SK-N-SH treated with all-trans-retinoic acid at 6 μM for 48 hours (cell line): ENCODE measurements around the gene CLBA1.

Source experiments
- ATAC-seq: fragments of 200-7000 bp; cut with Tn5 transposase; 3 replicates; pipeline ENCODE4 v1.9.1; 2020; ENCODE audit warnings: mild to moderate bottlenecking, moderate library complexity
- CREB5 ChIP-seq: fragments of 250-450 bp; sonication (Bioruptor Pico); IDR thresholded peaks from 2 replicates; pipeline ENCODE4 v1.5.1; 2020; ENCODE audit warnings: low read depth, mild to moderate bottlenecking, moderate library complexity
- CSDC2 ChIP-seq: fragments of 250-450 bp; sonication (Bioruptor Pico); IDR thresholded peaks from 2 replicates; pipeline ENCODE4 v1.5.0; 2020; ENCODE audit warnings: mild to moderate bottlenecking, moderate library complexity
- CSRNP3 ChIP-seq: fragments of 250-450 bp; sonication (Bioruptor Pico); IDR thresholded peaks from 2 replicates; pipeline ENCODE4 v1.5.1; 2021; ENCODE audit warnings: mild to moderate bottlenecking, moderate library complexity
- ESRRG ChIP-seq: fragments of 250-450 bp; sonication (Bioruptor Pico); IDR thresholded peaks from 2 replicates; pipeline ENCODE4 v1.6.1; 2021; ENCODE audit warnings: mild to moderate bottlenecking
- GLIS3 ChIP-seq: fragments of 250-450 bp; sonication (Bioruptor Pico); IDR thresholded peaks from 2 replicates; pipeline ENCODE4 v1.5.0; 2020; ENCODE audit warnings: mild to moderate bottlenecking, moderate library complexity
- ISL1 ChIP-seq: fragments of 250-450 bp; sonication (Bioruptor Pico); IDR thresholded peaks from 2 replicates; pipeline ENCODE4 v2.1.2; 2022; ENCODE audit warnings: mild to moderate bottlenecking, moderate library complexity
- PATZ1 ChIP-seq: fragments of 250-450 bp; sonication (Bioruptor Pico); IDR thresholded peaks from 2 replicates; pipeline ENCODE4 v1.8.0; 2020; ENCODE audit warnings: mild to moderate bottlenecking, moderate library complexity, borderline replicate concordance
- POU6F1 ChIP-seq: fragments of 250-450 bp; sonication (Bioruptor Pico); IDR thresholded peaks from 2 replicates; pipeline ENCODE4 v1.8.0; 2021; ENCODE audit warnings: low read depth, mild to moderate bottlenecking, moderate library complexity, borderline replicate concordance
- PPARA ChIP-seq: fragments of 250-450 bp; sonication (Bioruptor Pico); IDR thresholded peaks from 2 replicates; pipeline ENCODE4 v1.5.0; 2020; ENCODE audit warnings: mild to moderate bottlenecking, borderline replicate concordance
- RARB ChIP-seq: fragments of 250-450 bp; sonication (Bioruptor Pico); IDR thresholded peaks from 2 replicates; pipeline ENCODE4 v1.8.0; 2021; ENCODE audit warnings: mild to moderate bottlenecking, moderate library complexity
- ZC3H10 ChIP-seq: fragments of 250-450 bp; sonication (Bioruptor Pico); IDR thresholded peaks from 2 replicates; pipeline ENCODE4 v1.5.1; 2021; ENCODE audit warnings: mild to moderate bottlenecking, moderate library complexity
- ZFP3 ChIP-seq: fragments of 250-450 bp; sonication (Bioruptor Pico); IDR thresholded peaks from 2 replicates; pipeline ENCODE4 v1.5.0; 2020; ENCODE audit warnings: mild to moderate bottlenecking, moderate library complexity
- ZFP30 ChIP-seq: fragments of 450-650 bp; formaldehyde crosslinking; IDR thresholded peaks from 2 replicates; pipeline ENCODE4 v1.5.0; 2022; ENCODE audit warnings: mild to moderate bottlenecking, moderate library complexity
- ZNF565 ChIP-seq: fragments of 450-650 bp; formaldehyde crosslinking; conservative IDR thresholded peaks from 2 replicates; pipeline ENCODE4 v1.5.0; 2020; ENCODE audit warnings: low read depth, mild to moderate bottlenecking, moderate library complexity
- ZNF8 ChIP-seq: fragments of 450-650 bp; formaldehyde crosslinking; IDR thresholded peaks from 2 replicates; pipeline ENCODE4 v1.5.0; 2020; ENCODE audit warnings: mild to moderate bottlenecking, moderate library complexity
- TF ChIP-seq, protein P1 (sequence below): fragments of 250-450 bp; sonication (Bioruptor Pico); IDR thresholded peaks from 2 replicates; pipeline ENCODE4 v1.5.0; 2020; ENCODE audit warnings: mild to moderate bottlenecking, moderate library complexity

Gene CLBA1

GRCh38 chr14:104983231-104983721, 2.3 kb upstream of the CLBA1 start (continued):
- TF ChIP-seq, protein P1, sequence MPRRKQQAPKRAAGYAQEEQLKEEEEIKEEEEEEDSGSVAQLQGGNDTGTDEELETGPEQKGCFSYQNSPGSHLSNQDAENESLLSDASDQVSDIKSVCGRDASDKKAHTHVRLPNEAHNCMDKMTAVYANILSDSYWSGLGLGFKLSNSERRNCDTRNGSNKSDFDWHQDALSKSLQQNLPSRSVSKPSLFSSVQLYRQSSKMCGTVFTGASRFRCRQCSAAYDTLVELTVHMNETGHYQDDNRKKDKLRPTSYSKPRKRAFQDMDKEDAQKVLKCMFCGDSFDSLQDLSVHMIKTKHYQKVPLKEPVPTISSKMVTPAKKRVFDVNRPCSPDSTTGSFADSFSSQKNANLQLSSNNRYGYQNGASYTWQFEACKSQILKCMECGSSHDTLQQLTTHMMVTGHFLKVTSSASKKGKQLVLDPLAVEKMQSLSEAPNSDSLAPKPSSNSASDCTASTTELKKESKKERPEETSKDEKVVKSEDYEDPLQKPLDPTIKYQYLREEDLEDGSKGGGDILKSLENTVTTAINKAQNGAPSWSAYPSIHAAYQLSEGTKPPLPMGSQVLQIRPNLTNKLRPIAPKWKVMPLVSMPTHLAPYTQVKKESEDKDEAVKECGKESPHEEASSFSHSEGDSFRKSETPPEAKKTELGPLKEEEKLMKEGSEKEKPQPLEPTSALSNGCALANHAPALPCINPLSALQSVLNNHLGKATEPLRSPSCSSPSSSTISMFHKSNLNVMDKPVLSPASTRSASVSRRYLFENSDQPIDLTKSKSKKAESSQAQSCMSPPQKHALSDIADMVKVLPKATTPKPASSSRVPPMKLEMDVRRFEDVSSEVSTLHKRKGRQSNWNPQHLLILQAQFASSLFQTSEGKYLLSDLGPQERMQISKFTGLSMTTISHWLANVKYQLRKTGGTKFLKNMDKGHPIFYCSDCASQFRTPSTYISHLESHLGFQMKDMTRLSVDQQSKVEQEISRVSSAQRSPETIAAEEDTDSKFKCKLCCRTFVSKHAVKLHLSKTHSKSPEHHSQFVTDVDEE, result no peak
- TF ChIP-seq, all 23 proteins: peak for 0

DNA sequence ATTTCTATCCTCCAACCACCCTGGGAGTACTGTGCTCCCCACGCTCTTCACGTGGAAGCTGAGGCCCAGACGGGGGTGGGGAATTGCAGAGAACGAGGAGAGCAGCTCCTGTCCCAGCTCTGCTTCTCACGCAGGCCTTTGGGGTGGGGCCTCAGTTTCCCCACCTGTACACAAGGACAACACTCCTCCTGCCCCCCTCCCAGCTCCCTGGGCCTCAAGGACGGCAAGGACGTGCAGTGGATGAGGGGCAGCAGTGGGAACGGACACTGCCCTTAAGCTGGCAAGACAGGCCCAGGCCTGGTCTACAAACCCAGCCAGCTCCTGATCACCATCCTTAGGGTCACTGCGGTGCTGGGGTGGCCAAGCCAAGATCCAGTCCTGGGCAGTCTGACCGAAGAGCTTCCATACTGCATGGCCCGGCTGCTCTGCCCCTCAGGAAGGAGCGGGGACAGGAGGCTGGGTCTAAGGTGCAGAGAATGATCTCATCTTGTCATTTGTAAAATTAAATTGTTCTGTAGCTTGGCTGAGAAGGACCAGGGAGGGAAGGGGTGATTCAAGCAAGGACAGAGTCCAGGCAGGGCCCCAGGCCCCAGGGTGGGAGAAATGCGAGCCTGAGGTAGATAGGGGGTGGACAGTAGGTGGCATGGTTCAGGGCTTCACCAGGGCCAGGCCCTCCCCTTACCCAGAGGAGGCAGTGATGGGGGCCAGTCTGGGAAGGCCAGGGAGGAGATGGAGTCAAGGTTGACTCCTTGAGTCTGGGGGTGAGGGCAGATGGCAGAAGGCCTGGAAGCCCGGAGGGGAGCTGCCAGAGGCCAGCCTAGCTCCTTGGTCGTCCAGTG, 1.3 kb upstream of the CLBA1 start:
- TF ChIP-seq, protein P1, result no peak
- TF ChIP-seq ESRRG, result no peak
- TF ChIP-seq CREB5 (CRISPR knock-in tag), result no peak
- no peak for TF ChIP-seq ZC3H10 (CRISPR knock-in tag)
- TF ChIP-seq ZNF565 (CRISPR knock-in tag), result no peak
- no peak for TF ChIP-seq ISL1 (CRISPR knock-in tag)
- no peak for TF ChIP-seq PPARA (CRISPR knock-in tag)
- no peak for TF ChIP-seq ZNF8 (CRISPR knock-in tag)
- TF ChIP-seq ZFP3 (CRISPR knock-in tag), result no peak
- no peak for TF ChIP-seq PATZ1 (CRISPR knock-in tag)
- no peak for TF ChIP-seq GLIS3 (CRISPR knock-in tag)
- TF ChIP-seq ZFP30 (CRISPR knock-in tag), result no peak
- no peak for TF ChIP-seq RARB (CRISPR knock-in tag)
- TF ChIP-seq CSDC2 (CRISPR knock-in tag), result no peak
- TF ChIP-seq CSRNP3 (CRISPR knock-in tag), result no peak
- no peak for TF ChIP-seq POU6F1 (CRISPR knock-in tag)
- ATAC-seq, result no peak
